Keratinocyte (primary cell): ENCODE measurements around the gene CERKL. TPM values are rescaled to one million over a fixed set of nuclear protein-coding genes. Genes with fewer than 3 reads are reported as not detected.

Experiments
- DNase-seq: peaks from one replicate; pipeline ENCODE4 v3.0.0-alpha.2; 2011; ENCODE audit warnings: low read depth, missing footprints, low spot score
- FAIRE-seq: peaks from 2 replicates; lab custom pipeline; 2011; peaks lifted over from hg19 to GRCh38; lab: Jason Lieb, UNC
- H2AFZ ChIP-seq: 2 replicates; pipeline ENCODE4 v1.6.0; 2012; ENCODE audit warnings: low read length, control low read depth, inconsistent platforms; ENCODE audit not compliant: control insufficient read depth
- H3K27ac ChIP-seq: 2 replicates; pipeline ENCODE4 v1.5.1; 2011; ENCODE audit warnings: low read length; ENCODE audit not compliant: control insufficient read depth, insufficient read depth
- H3K27me3 ChIP-seq: 3 replicates; pipeline ENCODE4 v1.6.0; 2011; ENCODE audit warnings: low read length; ENCODE audit not compliant: control insufficient read depth, insufficient read depth; ENCODE audit errors: extremely low read depth
- H3K36me3 ChIP-seq, 2 experiments: 2 replicates in 1 of 2; 3 replicates in 1 of 2; pipeline ENCODE4 v1.5.1; 2011; ENCODE audit warnings: low read length in 2 of 2, mild to moderate bottlenecking in 1 of 2; ENCODE audit not compliant: control insufficient read depth in 2 of 2, insufficient read depth in 2 of 2; ENCODE audit errors: extremely low read depth in 1 of 2
- H3K4me1 ChIP-seq: 3 replicates; pipeline ENCODE4 v1.5.1; 2011; ENCODE audit warnings: low read length; ENCODE audit not compliant: control insufficient read depth, insufficient read depth; ENCODE audit errors: extremely low read depth
- H3K4me2 ChIP-seq: 3 replicates; pipeline ENCODE4 v1.6.0; 2011; ENCODE audit warnings: low read depth, low read length; ENCODE audit not compliant: control insufficient read depth, insufficient read depth; ENCODE audit errors: extremely low read depth
- H3K4me3 ChIP-seq, 3 experiments: fragments of 200-600 bp in 1 of 3; sonication (generic) in 1 of 3; 2 replicates in 2 of 3; 3 replicates in 1 of 3; pipeline ENCODE4 v1.5.1; 2011 to 2016; ENCODE audit warnings: low read length in 3 of 3, mild to moderate bottlenecking in 3 of 3, control low read depth in 2 of 3, inconsistent platforms in 1 of 3, low read depth in 1 of 3, mixed read lengths in 1 of 3, mixed run types in 1 of 3, moderate library complexity in 1 of 3; ENCODE audit not compliant: control insufficient read depth in 2 of 3, insufficient read depth in 2 of 3; ENCODE audit errors: extremely low read depth in 1 of 3
- H3K79me2 ChIP-seq: 2 replicates; pipeline ENCODE4 v1.6.0; 2012; ENCODE audit warnings: low read length; ENCODE audit not compliant: control insufficient read depth, insufficient read depth
- H3K9ac ChIP-seq: 3 replicates; pipeline ENCODE4 v1.6.0; 2011; ENCODE audit warnings: low read length; ENCODE audit not compliant: control insufficient read depth, insufficient read depth; ENCODE audit errors: extremely low read depth
- H3K9me1 ChIP-seq: 3 replicates; pipeline ENCODE4 v1.6.0; 2011; ENCODE audit warnings: low read length; ENCODE audit not compliant: control insufficient read depth, insufficient read depth; ENCODE audit errors: extremely low read depth
- H3K9me3 ChIP-seq: 2 replicates; pipeline ENCODE4 v1.5.1; 2012; ENCODE audit warnings: low read depth, low read length; ENCODE audit not compliant: control insufficient read depth
- H4K20me1 ChIP-seq: 3 replicates; pipeline ENCODE4 v1.6.0; 2011; ENCODE audit warnings: low read length; ENCODE audit not compliant: control insufficient read depth, insufficient read depth; ENCODE audit errors: extremely low read depth
- EZH2 ChIP-seq: IDR thresholded peaks from one replicate; pipeline ENCODE4 v1.6.1; 2012; ENCODE audit warnings: inconsistent platforms, mild to moderate bottlenecking, low read length, moderate library complexity
- dilution Hi-C: fragments of 300-500 bp; cut with MboI; formaldehyde crosslinking; loops from one replicate; pipeline ENCODE4 v1.7.0; 2020; ENCODE audit warnings: low sequenced_read_pairs; ENCODE audit not compliant: extremely low pct_ligation_motif_present
- polyA plus RNA-seq, 5 experiments: library from polyadenylated mRNA; depleted of rRNA in 3 of 5; stranded (reverse) in 3 of 5; stranded (forward) in 1 of 5; unstranded in 1 of 5; fragments of >200 nt; gene quantifications; 1 replicate in 1 of 5; 2 replicates in 3 of 5; 3 replicates in 1 of 5; pipeline versions ENCODE4 v1.2.1 to v1.2.3, GENCODE V29; 2011 to 2012; ENCODE audit warnings: missing spikeins in 2 of 5, low read depth in 1 of 5, low replicate concordance in 1 of 5
- TF ChIP-seq, protein P1 (sequence below), 3 experiments: IDR thresholded peaks in 1 of 3; conservative IDR thresholded peaks in 1 of 3; optimal IDR thresholded peaks in 1 of 3; 2 replicates in 2 of 3; 3 replicates in 1 of 3; pipeline versions ENCODE3 to v1.5.1; 2011; ENCODE audit warnings: low read length in 3 of 3, mild to moderate bottlenecking in 3 of 3, moderate library complexity in 2 of 3, control low read depth in 1 of 3, inconsistent platforms in 1 of 3; ENCODE audit not compliant: insufficient read depth in 2 of 3; ENCODE audit errors: extremely low read depth in 1 of 3

CERKL gene
- polyA plus RNA-seq, 1 donor (not counting 4 experiments of a cell fraction or from before 2014, with no cell fraction given), result 0.03 TPM

- no peaks in the 10 kb centered on the region for H3K36me3 ChIP-seq
- FAIRE-seq (no peak), DNase-seq (no peak)
- no peaks in the 10 kb centered on the region for H3K9me1 ChIP-seq
- H3K4me2 ChIP-seq, result no peak overlapping the region
- no peaks in the 10 kb centered on the region for H3K9me3 ChIP-seq
- H3K79me2 ChIP-seq, result no peaks in the 10 kb centered on the region
- no peak overlapping the region for H3K9ac ChIP-seq
- no peak overlapping the region for H3K4me3 ChIP-seq
- no peak overlapping the region for H2AFZ ChIP-seq
- no peak for TF ChIP-seq EZH2
- TF ChIP-seq, protein P1, sequence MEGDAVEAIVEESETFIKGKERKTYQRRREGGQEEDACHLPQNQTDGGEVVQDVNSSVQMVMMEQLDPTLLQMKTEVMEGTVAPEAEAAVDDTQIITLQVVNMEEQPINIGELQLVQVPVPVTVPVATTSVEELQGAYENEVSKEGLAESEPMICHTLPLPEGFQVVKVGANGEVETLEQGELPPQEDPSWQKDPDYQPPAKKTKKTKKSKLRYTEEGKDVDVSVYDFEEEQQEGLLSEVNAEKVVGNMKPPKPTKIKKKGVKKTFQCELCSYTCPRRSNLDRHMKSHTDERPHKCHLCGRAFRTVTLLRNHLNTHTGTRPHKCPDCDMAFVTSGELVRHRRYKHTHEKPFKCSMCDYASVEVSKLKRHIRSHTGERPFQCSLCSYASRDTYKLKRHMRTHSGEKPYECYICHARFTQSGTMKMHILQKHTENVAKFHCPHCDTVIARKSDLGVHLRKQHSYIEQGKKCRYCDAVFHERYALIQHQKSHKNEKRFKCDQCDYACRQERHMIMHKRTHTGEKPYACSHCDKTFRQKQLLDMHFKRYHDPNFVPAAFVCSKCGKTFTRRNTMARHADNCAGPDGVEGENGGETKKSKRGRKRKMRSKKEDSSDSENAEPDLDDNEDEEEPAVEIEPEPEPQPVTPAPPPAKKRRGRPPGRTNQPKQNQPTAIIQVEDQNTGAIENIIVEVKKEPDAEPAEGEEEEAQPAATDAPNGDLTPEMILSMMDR (optimal IDR thresholded peaks at IDR 0.05 in 1 of 3, IDR thresholded peaks at IDR 0.05 in 1 of 3, conservative IDR thresholded peaks at IDR 0.05 in 1 of 3; ENCODE audit: extremely low read depth in 1 of 3, insufficient read depth in 2 of 3, low read length in 3 of 3), result no peak
- H3K27ac ChIP-seq, result no peak overlapping the region
- H3K4me1 ChIP-seq, result no peaks in the 10 kb centered on the region
- dilution Hi-C loops, result no loop called here
- H3K27me3 ChIP-seq, result peaks cover 30% of the 10 kb centered on the region
- H4K20me1 ChIP-seq, result no peaks in the 10 kb centered on the region
Measured at GRCh38 chr2:181675254-181675653, 18.3 kb upstream of the CERKL start.

DNA sequence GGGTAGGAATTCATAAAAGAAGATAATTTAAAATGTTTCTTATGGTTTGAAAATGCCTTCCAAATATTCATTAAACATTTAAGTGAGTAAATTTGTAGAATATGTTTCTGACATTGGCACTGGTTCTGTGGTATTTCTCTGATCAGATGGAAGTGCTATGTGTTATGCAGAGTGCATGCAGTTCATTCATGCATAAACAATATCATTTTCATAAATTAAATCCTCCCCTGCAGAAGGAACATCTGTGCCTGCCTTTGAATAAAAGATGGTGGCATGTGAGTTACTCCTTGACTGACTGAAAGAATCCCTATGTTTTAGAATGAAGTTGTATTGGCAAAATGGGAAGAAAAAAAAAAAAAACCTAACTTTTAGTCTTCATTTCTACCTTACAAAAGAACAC lies 17.6 kb upstream of the CERKL start:
- Histone ChIP-seq H3K27me3 (peaks cover 24% of the 10 kb centered on the region), H3K79me2 (no peaks in the 10 kb centered on the region), H3K9me3 (no peaks in the 10 kb centered on the region), H3K9me1 (no peaks in the 10 kb centered on the region), H3K4me1 (no peaks in the 10 kb centered on the region), H3K36me3 (no peaks in the 10 kb centered on the region), H2AFZ (no peak overlapping the region), H3K9ac (no peak overlapping the region), H3K4me3 (no peak overlapping the region), H3K27ac (no peak overlapping the region), H3K4me2 (no peak overlapping the region), H4K20me1 (no peaks in the 10 kb centered on the region)
- no peak for FAIRE-seq
- TF ChIP-seq EZH2, result no peak
- TF ChIP-seq, protein P1 (optimal IDR thresholded peaks at IDR 0.05 in 1 of 3, IDR thresholded peaks at IDR 0.05 in 1 of 3, conservative IDR thresholded peaks at IDR 0.05 in 1 of 3; ENCODE audit: extremely low read depth in 1 of 3, insufficient read depth in 2 of 3, low read length in 3 of 3), result no peak
- no peak for DNase-seq
- dilution Hi-C loops, result no loop called here
